GM06990 (cell line): ENCODE measurements around the gene EXTL2.
A peak's percentile ranks its signal among the peaks of the same experiment; 100 is the strongest.

ENCODE experiments used
- DNase-seq: peaks from one replicate; pipeline ENCODE4 v3.0.0-alpha.2; 2011; ENCODE audit not compliant: insufficient read length; ENCODE audit errors: extremely low read depth
- H3K27me3 ChIP-seq: replicated peaks from 2 replicates; pipeline ENCODE4 v1.6.0; 2011; ENCODE audit warnings: low read length; ENCODE audit not compliant: control insufficient read depth, insufficient read depth
- H3K36me3 ChIP-seq: 2 replicates; pipeline ENCODE4 v1.5.1; 2011; ENCODE audit warnings: low read length; ENCODE audit not compliant: control insufficient read depth, insufficient read depth
- H3K4me3 ChIP-seq: replicated peaks from 2 replicates; pipeline ENCODE4 v1.5.1; 2011; ENCODE audit warnings: low read depth, mild to moderate bottlenecking, control low read depth, low read length
- CTCF ChIP-seq: IDR thresholded peaks from 2 replicates; pipeline ENCODE4 v1.5.1; 2011; ENCODE audit warnings: low read length, control low read depth, mild to moderate bottlenecking, inconsistent platforms; ENCODE audit not compliant: insufficient read depth, poor library complexity, severe bottlenecking

The EXTL2 gene

GRCh38 chr1:100874433-100874832 lies 20.2 kb downstream of the EXTL2 start:
- DNase-seq = no peak
- Histone ChIP-seq H3K27me3 (no peaks in the 10 kb centered on the region), H3K4me3 (no peak overlapping the region), H3K36me3 (no peaks in the 10 kb centered on the region; the same call in 1 of the 2 replicates)
- TF ChIP-seq CTCF = no peak

DNA sequence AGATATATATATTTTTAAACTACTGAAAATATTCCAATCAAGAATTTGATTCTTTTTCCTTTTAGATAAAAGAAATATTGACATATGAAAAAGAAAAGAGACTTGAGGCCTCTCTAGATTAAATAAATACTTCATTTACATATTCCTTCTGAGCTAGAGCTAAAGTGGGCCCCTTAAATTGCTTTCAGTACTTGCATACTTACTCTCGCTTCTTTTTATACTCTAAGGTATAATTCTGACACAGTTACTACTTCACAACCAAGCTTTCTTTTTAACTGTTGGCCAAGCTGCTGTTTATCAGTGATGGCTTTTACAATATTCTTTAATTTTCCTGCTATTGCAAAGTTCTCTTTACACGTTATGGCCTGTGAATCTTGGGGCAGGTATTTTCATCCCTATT lies 24.6 kb downstream of the EXTL2 start:
- no peaks in the 10 kb centered on the region for H3K36me3 ChIP-seq
- TF ChIP-seq CTCF = no peak
- no peak for DNase-seq
- no peak overlapping the region for H3K4me3 ChIP-seq
- H3K27me3 ChIP-seq = no peaks in the 10 kb centered on the region

DNA sequence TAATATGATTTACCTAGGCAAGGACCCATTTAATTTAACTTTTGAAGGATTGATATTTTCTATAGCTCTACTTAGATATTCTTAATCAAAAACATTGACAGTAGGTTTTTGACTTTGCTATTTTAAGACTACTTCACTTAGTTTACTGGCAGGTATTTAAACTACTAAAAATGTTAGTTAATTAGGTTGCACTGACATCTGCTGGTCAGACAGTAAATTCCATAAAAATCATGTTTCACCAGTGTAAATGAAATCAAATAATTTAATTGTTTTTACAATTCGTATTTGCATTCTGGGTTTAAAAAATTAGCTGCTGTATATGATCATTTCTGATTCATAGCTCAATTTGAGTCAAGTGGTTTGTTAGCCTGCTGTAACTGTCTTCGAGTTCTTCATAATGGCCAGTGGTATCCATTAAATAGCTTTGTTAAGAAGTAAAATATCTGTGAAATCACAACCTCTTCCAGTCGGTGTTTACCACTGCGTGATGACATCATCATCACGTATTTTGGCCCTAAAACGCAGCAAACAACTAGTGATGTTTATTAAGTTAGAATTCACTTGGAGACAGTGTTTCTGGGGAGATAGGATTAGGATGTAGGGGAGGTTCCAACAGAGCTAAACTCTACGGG lies 26.2 kb downstream of the EXTL2 start:
- no peak overlapping the region for H3K4me3 ChIP-seq
- no peaks in the 10 kb centered on the region for H3K36me3 ChIP-seq
- peak; percentile 38 for TF ChIP-seq CTCF
- no peaks in the 10 kb centered on the region for H3K27me3 ChIP-seq
- DNase-seq = no peak

DNA sequence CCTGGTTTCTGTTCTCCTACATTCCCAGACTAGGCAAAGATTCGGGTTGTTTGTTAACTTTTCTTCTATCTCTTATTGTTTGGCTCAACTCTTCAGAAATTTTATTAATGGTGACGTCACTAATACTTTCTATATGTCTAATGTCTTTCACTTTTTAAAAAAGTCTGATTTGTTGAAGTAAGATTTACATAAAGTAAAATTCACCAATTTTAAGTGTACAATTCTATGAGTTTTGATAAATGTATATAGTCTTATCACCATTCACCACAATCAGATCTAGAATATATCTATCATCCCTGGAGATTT lies 27.8 kb downstream of the EXTL2 start:
- no peaks in the 10 kb centered on the region for H3K27me3 ChIP-seq
- no peak for TF ChIP-seq CTCF
- no peaks in the 10 kb centered on the region for H3K36me3 ChIP-seq
- H3K4me3 ChIP-seq = no peak overlapping the region
- no peak for DNase-seq

DNA sequence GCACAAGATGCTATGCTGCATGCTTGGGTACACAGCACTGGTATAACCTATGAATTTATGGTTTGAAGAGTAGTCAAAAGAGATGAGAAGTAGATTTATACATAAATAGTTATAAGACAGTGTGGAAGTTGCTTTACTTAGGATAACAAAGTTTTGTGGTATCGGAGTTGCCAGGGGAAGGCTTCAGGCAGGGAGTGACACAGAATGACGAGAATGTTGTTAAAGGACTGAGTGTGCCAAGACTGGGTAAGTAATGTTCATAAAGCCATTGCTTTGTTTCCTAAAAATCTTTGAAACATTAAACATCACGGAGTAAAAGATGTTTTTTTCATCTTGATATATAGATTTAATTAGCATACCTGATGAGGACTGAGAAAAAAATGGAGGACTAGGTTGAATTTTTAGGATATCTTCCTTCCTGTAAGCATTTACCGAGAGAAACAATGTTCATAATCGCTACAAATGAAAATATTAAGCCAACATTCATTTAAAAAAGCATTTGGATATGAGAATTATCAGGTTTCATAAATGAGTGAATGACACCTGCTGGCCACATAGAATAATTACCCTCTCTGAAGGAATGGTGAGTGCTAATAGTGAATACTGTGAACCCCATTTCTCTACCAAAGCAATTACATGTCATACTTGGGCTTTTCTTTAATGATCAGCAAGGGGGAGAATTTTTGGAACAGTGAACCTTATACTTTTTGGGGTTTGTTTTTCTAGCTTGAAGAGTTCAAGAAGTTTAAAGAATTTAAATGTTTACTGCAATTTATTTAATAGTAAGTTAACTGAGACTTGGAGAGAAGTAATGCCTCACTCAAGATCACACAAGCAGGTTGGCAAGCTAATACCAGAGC lies 28.4 kb downstream of the EXTL2 start:
- DNase-seq = no peak
- Histone ChIP-seq H3K4me3 (no peak overlapping the region), H3K27me3 (no peaks in the 10 kb centered on the region), H3K36me3 (no peaks in the 10 kb centered on the region)
- peak; percentile 41 for TF ChIP-seq CTCF
